GM10266 (cell line): ENCODE results near the gene CDK9.
A peak's percentile ranks its signal among the peaks of the same experiment; 100 is the strongest.

ENCODE experiments used
- DNase-seq: peaks from one replicate; pipeline ENCODE4 v3.0.0; 2012; ENCODE audit errors: extremely low spot score
- TF ChIP-seq, protein P1 (sequence below): IDR thresholded peaks from 2 replicates; pipeline ENCODE4 v1.5.1; 2012; ENCODE audit warnings: mild to moderate bottlenecking, low read depth; ENCODE audit not compliant: control insufficient read depth, insufficient read depth; ENCODE audit errors: missing control alignments

The CDK9 gene

DNA sequence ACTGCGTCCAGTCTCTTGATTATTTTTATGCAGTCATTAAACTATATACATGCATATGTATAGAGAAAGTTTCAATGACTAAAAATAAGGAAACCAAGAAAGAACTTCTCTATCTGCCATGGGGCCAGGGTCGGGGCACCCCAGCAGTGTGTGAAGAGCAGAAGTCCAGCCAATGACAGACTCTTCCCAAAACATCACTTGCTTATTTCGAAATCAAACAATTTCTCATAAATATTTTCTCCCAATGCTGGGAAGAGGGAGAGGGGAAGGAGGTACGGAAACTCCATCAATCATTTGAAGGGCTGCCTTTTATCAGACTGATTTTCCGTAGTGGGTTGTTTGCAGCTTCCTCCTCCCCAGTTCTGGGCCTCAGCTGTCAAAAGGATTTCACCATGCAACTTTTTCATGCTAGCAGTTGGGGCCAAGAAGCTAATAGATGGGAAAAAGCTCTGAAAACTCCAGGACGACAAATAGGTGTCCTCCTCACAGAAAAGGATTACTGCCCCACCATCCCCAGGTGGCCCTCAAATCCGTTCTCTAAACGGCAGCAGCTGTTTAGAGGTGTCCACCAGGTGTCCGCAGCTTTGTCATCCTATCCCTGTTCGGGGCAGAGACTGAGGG lies 16.2 kb downstream of the CDK9 start:
- TF ChIP-seq, protein P1, sequence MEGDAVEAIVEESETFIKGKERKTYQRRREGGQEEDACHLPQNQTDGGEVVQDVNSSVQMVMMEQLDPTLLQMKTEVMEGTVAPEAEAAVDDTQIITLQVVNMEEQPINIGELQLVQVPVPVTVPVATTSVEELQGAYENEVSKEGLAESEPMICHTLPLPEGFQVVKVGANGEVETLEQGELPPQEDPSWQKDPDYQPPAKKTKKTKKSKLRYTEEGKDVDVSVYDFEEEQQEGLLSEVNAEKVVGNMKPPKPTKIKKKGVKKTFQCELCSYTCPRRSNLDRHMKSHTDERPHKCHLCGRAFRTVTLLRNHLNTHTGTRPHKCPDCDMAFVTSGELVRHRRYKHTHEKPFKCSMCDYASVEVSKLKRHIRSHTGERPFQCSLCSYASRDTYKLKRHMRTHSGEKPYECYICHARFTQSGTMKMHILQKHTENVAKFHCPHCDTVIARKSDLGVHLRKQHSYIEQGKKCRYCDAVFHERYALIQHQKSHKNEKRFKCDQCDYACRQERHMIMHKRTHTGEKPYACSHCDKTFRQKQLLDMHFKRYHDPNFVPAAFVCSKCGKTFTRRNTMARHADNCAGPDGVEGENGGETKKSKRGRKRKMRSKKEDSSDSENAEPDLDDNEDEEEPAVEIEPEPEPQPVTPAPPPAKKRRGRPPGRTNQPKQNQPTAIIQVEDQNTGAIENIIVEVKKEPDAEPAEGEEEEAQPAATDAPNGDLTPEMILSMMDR = peak; percentile 26
- no peak for DNase-seq

DNA sequence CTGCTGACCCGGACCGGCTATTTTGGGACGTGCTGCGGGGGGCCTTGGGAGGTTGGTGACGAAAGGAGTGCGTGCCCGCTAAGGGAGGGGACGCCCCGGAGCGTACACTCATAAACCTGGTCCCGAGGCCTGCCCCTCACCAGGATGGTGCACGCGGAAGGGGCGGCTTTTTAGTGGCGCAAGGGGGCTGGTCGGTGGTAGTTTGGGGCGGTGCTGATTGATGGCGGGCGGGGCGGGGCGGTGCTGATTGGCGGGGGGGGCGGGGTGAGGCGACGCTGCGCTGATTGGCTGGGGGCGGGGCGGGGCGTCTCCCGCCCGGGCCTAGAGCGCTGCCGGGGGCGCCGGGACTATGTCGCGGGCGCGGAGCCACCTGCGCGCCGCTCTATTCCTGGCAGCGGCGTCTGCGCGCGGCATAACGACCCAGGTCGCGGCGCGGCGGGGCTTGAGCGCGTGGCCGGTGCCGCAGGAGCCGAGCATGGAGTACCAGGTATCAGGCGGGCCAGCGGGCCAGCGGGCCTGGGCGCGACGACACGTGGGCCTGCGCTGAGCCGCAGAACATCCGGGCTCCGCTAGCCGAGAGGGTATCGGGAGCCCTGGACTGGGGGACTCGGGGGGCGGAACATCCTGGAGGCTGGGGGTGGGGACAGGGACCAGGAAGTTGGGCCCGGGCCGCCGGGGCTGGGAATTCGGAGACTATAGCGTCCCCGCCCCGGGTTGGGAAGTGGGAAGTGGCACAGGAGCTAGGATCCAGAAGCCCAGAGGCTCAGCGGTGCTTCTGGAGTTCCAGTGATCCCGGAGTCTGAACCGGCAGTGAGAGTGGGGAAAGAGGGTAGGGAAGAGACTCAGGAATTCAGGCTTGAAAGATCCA lies 17.0 kb downstream of the CDK9 start, which contains the start of gene FPGS:
Gene FPGS (plus strand): TSS at position 307 of the 868 bp plus-strand sequence. CDS start 43 bp downstream, at position 350.
- TF ChIP-seq, protein P1 = no peak
- DNase-seq = peak; percentile 98

DNA sequence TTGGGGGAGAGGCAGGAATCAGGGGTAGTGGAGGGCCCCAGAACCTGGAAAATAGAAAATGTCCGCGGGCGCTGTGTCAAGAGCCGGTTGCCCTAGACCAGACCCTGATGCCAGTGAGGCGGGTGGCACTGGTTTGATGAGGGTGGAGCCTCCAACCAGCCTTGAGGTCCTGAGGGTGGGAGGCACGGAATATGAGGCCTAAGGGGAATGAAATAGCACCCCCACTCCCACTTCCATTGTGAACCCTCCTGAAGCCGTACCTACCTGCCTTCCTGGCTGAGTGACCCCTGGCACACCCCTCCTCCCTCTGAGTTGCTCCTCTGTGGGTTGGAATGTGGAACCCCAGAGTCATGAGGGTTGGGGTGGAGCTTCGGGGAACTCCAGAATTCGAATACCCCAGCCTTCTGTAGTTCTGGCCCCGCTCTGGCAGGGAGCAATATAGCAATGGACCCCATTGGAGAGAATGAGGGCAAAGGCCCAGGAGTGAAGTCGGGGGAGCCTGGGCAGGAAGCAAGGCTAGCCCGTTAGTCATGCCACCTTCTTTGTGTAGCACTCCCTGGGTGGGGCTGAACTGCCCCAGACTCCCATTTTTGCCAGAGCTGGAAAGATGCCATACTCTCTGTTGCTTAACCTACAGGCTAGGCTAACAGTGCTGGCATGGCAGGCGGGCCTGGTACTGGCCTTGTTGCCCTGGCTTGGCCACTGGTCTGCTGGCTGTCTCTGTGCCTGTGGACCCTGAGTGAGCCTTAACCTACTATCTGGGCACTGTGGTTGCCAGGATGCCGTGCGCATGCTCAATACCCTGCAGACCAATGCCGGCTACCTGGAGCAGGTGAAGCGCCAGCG lies 17.9 kb downstream of the CDK9 start:
- TF ChIP-seq, protein P1 = no peak
- peak; percentile 45 for DNase-seq

DNA sequence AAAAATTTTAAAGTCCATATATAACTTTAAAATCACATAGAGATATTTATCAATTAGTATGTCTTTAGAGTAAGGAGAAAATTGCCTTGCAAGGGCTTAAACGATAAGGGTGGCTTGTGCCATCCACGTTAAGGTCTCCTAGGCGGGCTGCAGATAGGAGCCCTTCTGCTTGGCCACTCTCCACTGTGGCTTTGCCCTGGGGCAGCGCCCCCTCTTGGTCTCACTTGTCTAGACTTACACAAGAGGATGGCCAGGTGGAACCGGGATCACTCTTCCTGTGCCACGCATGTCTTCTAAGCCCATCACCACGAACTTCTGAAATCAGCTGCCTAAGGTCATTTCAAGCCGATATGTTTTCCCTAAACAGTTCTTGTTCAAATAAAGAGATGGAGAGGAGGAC lies 19.8 kb downstream of the CDK9 start:
- TF ChIP-seq, protein P1 = peak; percentile 45
- DNase-seq = peak; percentile 53

DNA sequence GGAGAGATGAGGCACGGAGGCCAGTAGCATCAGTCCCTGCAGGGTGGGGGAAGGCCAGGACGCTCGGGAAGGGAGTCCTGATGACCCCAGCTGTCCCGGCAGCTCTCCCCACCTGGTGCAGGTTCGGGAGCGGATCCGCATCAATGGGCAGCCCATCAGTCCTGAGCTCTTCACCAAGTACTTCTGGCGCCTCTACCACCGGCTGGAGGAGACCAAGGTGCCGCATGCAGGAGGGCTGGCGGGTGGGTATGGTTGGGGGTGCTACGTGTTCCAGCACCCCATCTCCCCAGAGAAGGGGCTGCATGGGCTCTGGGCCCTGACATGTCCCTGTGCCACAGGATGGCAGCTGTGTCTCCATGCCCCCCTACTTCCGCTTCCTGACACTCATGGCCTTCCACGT lies 21.0 kb downstream of the CDK9 start:
- TF ChIP-seq, protein P1 = no peak
- DNase-seq = no peak

DNA sequence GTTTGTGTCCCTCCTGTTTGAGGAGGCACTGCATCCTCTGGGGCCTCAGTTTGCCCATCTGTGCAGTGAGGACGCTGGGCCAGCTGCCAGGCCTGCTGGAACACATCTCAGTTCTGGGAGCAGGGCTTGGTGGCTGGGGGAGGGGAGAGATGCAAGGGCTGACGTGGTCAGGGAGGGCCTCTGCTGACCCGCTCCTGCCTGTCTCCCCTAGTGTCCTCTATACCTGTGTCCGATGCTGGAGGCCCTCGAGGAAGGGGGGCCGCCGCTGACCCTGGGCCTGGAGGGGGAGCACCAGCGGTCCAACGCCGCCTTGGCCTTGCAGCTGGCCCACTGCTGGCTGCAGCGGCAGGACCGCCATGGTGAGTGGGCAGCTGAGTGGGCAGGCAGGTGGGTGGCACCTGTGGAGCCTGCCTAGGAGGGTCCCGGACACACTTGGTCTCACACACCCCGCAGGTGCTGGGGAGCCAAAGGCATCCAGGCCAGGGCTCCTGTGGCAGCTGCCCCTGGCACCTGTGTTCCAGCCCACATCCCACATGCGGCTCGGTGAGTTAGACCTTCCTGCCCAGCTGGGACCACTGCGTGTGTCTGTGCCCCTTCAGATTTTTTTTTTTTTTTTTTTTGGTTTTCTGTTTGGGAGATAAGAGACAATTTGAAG lies 22.6 kb downstream of the CDK9 start:
- no peak for DNase-seq
- TF ChIP-seq, protein P1 = no peak
